ENCODE measurements around the gene PEBP1.

GRCh38 chr12:118109088-118109487 is 26.8 kb upstream of the PEBP1 start:
- no peak for TF ChIP-seq CTCF (optimal IDR thresholded peaks at IDR 0.05 in 1 of 3, IDR thresholded peaks at IDR 0.05 in 1 of 3, conservative IDR thresholded peaks at IDR 0.05 in 1 of 3; ENCODE audit: extremely low read depth in 1 of 3, insufficient read depth in 2 of 3, low read length in 3 of 3)
- TF ChIP-seq EZH2 (IDR thresholded peaks at IDR 0.05; ENCODE audit: low read length), result no peak

Measured in keratinocyte (primary cell).